ENCODE data around the gene MESP1. TPM values are rescaled to one million over a fixed set of nuclear protein-coding genes. Genes with fewer than 3 reads are reported as not detected.
"Not testable (repeated sequence)": the region's sequence is repeated elsewhere in the genome, so short reads cannot be mapped to it uniquely, and the experiment has no call there.

Gene MESP1
- total and polyA plus RNA-seq, 2 donors = 0.38 to 0.50 TPM

DNA sequence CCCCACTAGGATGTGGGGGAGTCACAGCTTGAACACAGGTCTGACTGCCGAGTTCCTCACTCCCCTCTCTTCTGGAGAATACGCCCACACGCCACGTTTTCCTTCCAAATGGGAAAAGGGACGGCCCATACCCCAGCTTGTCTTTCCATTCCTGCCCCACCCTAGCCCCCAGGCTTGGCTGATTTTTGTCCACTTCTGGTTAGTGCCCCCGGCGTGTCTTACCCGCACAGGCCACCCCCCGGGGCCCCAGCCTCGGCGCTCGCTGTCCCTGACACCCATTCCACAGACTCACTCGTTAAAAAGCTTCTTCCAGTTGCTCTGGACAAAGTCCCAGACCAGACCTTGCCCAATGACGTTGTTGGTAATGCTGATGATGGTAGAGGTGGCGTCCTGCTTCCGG, 39.6 kb upstream of the MESP1 start:
- DNase-seq (ENCODE audit: low read depth in 6 of 9, low spot score in 9 of 9) = no peak
- Histone ChIP-seq H3K4me1 (ENCODE audit: control insufficient read depth in 2 of 2, insufficient read depth in 2 of 2, low read length in 2 of 2) (no peaks in the 10 kb centered on the region), H3K4me3 (ENCODE audit: low read length in 2 of 2) (no peak overlapping the region), H3K27me3 (ENCODE audit: control insufficient read depth in 2 of 2, insufficient read depth in 1 of 2, low read length in 1 of 2) (no peaks in the 10 kb centered on the region), H3K27ac (ENCODE audit: low read depth in 1 of 2, low read length in 1 of 2) (no peak overlapping the region), H3K9me3 (ENCODE audit: control insufficient read depth in 2 of 2, insufficient read depth in 1 of 2, low read length in 1 of 2) (no peaks in the 10 kb centered on the region), H3K36me3 (ENCODE audit: control insufficient read depth in 2 of 2, insufficient read depth in 2 of 2, low read length in 1 of 2) (no peaks in the 10 kb centered on the region)
- 97% methylated on average over 16 of the region's 16 CpGs for WGBS

DNA sequence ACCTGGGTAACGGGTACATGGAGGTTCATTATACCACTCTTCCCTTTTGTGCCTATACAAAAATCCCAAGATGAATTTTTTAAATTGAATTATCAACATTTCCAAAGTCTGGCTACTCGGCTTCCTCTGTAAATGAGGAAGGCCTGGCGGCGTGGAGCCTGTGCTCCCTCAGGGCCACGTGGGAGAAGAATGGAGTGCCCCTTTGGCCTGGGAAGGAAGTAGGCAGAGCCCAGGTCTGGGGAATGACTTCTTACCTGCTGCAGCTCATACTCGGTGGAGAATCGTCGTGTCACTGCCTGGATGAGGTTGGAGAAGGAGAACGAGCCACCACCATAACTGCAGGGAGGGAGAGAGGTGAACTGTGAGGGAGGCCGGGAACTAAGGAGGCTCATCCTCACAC, 39.2 kb upstream of the MESP1 start:
- no peak overlapping the region for H3K27ac ChIP-seq (ENCODE audit: low read depth in 1 of 2, low read length in 1 of 2)
- no peaks in the 10 kb centered on the region for H3K27me3 ChIP-seq (ENCODE audit: control insufficient read depth in 2 of 2, insufficient read depth in 1 of 2, low read length in 1 of 2)
- DNase-seq (ENCODE audit: low read depth in 6 of 9, low spot score in 9 of 9) = no peak
- no peaks in the 10 kb centered on the region for H3K4me1 ChIP-seq (ENCODE audit: control insufficient read depth in 2 of 2, insufficient read depth in 2 of 2, low read length in 2 of 2)
- no peak overlapping the region for H3K4me3 ChIP-seq (ENCODE audit: low read length in 2 of 2)
- no peaks in the 10 kb centered on the region for H3K36me3 ChIP-seq (ENCODE audit: control insufficient read depth in 2 of 2, insufficient read depth in 2 of 2, low read length in 1 of 2)
- no peaks in the 10 kb centered on the region for H3K9me3 ChIP-seq (ENCODE audit: control insufficient read depth in 2 of 2, insufficient read depth in 1 of 2, low read length in 1 of 2)
- 94% methylated on average over 10 of the region's 10 CpGs for WGBS

DNA sequence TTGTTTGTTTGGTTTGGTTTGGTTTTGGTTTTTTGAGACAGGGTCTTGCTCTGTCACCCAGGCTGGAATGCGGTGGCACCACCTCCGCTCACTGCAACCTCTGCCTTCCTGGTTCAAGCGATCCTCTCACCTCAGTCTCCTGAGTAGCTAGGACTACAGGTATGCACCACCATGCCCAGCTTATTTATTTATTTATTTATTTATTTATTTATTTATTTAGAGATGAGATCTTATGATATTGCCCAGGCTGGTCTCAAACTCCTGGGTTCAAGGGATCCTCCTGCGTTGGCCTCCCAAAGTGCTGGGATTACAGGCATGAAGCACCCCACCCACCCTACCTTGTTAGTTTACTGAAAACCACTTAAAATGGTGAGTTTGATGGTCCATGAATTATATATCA, 37.5 kb upstream of the MESP1 start:
- not testable (repeated sequence) for H3K4me1 ChIP-seq (ENCODE audit: control insufficient read depth in 2 of 2, insufficient read depth in 2 of 2, low read length in 2 of 2); H3K4me3 ChIP-seq (ENCODE audit: low read length in 2 of 2); DNase-seq (ENCODE audit: low read depth in 6 of 9, low spot score in 9 of 9); H3K27me3 ChIP-seq (ENCODE audit: control insufficient read depth in 2 of 2, insufficient read depth in 1 of 2, low read length in 1 of 2); H3K36me3 ChIP-seq (ENCODE audit: control insufficient read depth in 2 of 2, insufficient read depth in 2 of 2, low read length in 1 of 2); H3K27ac ChIP-seq (ENCODE audit: low read depth in 1 of 2, low read length in 1 of 2); H3K9me3 ChIP-seq (ENCODE audit: control insufficient read depth in 2 of 2, insufficient read depth in 1 of 2, low read length in 1 of 2)
- 97% methylated on average over 4 of the region's 4 CpGs for WGBS

DNA sequence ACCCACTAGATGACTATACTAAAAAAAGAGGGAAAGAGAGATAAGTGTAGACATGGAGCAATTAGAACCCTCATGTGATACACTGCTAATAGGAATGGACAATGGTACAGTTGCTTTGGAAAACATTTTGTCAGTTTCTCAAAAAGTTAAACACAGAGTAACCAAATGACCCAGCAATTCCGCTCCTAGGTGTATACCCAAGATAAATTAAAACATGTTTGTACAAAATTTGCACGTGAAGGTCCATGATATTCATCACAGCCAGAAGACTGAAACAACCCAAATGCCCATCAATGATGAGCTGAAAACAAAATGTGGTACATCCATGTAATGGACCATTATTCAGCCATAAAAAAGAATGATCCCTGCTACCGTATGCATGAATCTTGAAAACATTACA, 36.9 kb upstream of the MESP1 start:
- Histone ChIP-seq H3K4me1 (ENCODE audit: control insufficient read depth in 2 of 2, insufficient read depth in 2 of 2, low read length in 2 of 2) (no peaks in the 10 kb centered on the region), H3K27me3 (ENCODE audit: control insufficient read depth in 2 of 2, insufficient read depth in 1 of 2, low read length in 1 of 2) (no peaks in the 10 kb centered on the region), H3K9me3 (ENCODE audit: control insufficient read depth in 2 of 2, insufficient read depth in 1 of 2, low read length in 1 of 2) (no peaks in the 10 kb centered on the region), H3K27ac (ENCODE audit: low read depth in 1 of 2, low read length in 1 of 2) (no peak overlapping the region), H3K4me3 (ENCODE audit: low read length in 2 of 2) (no peak overlapping the region), H3K36me3 (ENCODE audit: control insufficient read depth in 2 of 2, insufficient read depth in 2 of 2, low read length in 1 of 2) (no peaks in the 10 kb centered on the region)
- no peak for DNase-seq (ENCODE audit: low read depth in 6 of 9, low spot score in 9 of 9)
- 97% methylated on average over 3 of the region's 3 CpGs for WGBS

DNA sequence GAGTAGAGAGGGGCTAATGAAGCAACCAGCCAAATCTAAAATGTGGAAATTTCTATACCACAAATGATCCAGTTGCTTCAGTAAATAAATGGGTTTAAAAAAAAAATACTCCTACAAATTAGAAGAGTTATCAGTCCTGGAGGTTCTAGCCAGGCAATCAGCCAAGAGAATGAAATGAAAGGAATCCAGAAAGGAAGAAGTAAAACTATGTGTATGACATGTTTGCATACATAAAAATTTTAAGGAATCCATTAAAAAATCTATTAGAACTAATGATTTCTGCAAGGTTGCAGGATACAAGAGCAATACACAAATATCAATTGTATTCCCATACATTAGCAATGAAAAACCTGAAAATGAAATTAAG, 34.7 kb upstream of the MESP1 start:
- no peaks in the 10 kb centered on the region for H3K36me3 ChIP-seq (ENCODE audit: control insufficient read depth in 2 of 2, insufficient read depth in 2 of 2, low read length in 1 of 2)
- H3K27me3 ChIP-seq (ENCODE audit: control insufficient read depth in 2 of 2, insufficient read depth in 1 of 2, low read length in 1 of 2) = peaks cover 0 to 2% of the 10 kb centered on the region in 2 donors
- DNase-seq (ENCODE audit: low read depth in 6 of 9, low spot score in 9 of 9) = no peak
- H3K27ac ChIP-seq (ENCODE audit: low read depth in 1 of 2, low read length in 1 of 2) = no peak overlapping the region
- no peak overlapping the region for H3K4me3 ChIP-seq (ENCODE audit: low read length in 2 of 2)
- no peaks in the 10 kb centered on the region for H3K9me3 ChIP-seq (ENCODE audit: control insufficient read depth in 2 of 2, insufficient read depth in 1 of 2, low read length in 1 of 2)
- H3K4me1 ChIP-seq (ENCODE audit: control insufficient read depth in 2 of 2, insufficient read depth in 2 of 2, low read length in 2 of 2) = peaks cover 0 to 3% of the 10 kb centered on the region in 2 donors

DNA sequence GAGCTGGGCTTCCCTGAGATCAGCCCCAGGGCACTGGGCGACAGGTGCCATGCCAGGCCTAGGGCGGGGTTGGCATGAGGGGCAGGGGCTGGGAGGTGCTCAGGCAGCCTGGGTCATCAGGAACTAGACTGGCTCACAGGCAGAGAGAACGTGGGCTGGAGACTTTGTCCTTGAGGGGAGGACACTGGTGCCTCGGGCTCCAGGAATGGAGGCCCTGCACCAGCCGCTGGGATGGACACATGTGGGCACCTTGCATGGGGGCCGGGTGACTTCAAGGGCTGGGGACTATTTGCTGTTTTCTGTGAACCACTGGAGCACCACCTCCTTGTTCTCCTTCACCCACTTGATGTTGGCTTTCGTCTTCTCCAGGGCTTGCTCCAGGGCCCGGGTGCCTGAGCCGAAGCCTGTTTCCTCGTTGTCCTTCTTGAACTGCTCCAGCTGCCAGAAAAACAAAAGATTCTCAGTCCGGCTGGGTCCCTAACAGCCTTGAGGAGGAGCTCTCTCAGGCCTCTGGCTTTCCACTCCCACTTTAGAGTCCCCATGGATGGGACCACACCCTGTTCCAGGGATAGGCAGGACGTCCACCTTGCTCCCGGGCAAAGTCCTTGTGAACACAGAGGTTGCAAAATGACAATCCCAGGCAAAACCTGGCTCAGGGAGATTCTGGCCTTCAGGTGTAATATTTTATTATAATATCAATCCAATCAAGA, 34.2 kb upstream of the MESP1 start:
- no peak overlapping the region for H3K27ac ChIP-seq (ENCODE audit: low read depth in 1 of 2, low read length in 1 of 2)
- DNase-seq (ENCODE audit: low read depth in 6 of 9, low spot score in 9 of 9) = no peak

DNA sequence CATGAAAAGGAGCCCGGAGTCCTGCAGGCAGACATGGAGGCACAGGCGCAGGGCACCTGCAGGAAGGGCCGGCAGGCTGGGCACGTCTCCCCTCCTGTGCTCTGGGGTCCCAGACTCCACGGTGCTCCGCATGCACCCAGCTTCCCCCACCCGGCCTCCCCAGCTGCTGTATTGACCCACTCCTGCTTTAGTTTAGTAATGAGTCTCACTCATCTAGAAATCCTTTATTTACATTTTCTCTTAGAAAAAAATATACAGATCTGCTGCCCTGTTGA, 33.6 kb upstream of the MESP1 start:
- WGBS = 96% methylated on average over 7 of the region's 7 CpGs
- peaks cover 0 to 3% of the 10 kb centered on the region in 2 donors for H3K4me1 ChIP-seq (ENCODE audit: control insufficient read depth in 2 of 2, insufficient read depth in 2 of 2, low read length in 2 of 2)
- no peak overlapping the region for H3K27ac ChIP-seq (ENCODE audit: low read depth in 1 of 2, low read length in 1 of 2)
- no peaks in the 10 kb centered on the region for H3K9me3 ChIP-seq (ENCODE audit: control insufficient read depth in 2 of 2, insufficient read depth in 1 of 2, low read length in 1 of 2)
- H3K4me3 ChIP-seq (ENCODE audit: low read length in 2 of 2) = no peak overlapping the region
- DNase-seq (ENCODE audit: low read depth in 6 of 9, low spot score in 9 of 9) = no peak
- H3K27me3 ChIP-seq (ENCODE audit: control insufficient read depth in 2 of 2, insufficient read depth in 1 of 2, low read length in 1 of 2) = peaks cover 0 to 4% of the 10 kb centered on the region in 2 donors
- H3K36me3 ChIP-seq (ENCODE audit: control insufficient read depth in 2 of 2, insufficient read depth in 2 of 2, low read length in 1 of 2) = no peaks in the 10 kb centered on the region

More for the DNA sequence above, 34.2 kb upstream of the MESP1 start:
- Histone ChIP-seq H3K27me3 (ENCODE audit: control insufficient read depth in 2 of 2, insufficient read depth in 1 of 2, low read length in 1 of 2) (peaks cover 0 to 4% of the 10 kb centered on the region in 2 donors), H3K9me3 (ENCODE audit: control insufficient read depth in 2 of 2, insufficient read depth in 1 of 2, low read length in 1 of 2) (no peaks in the 10 kb centered on the region), H3K4me1 (ENCODE audit: control insufficient read depth in 2 of 2, insufficient read depth in 2 of 2, low read length in 2 of 2) (peaks cover 0 to 3% of the 10 kb centered on the region in 2 donors), H3K36me3 (ENCODE audit: control insufficient read depth in 2 of 2, insufficient read depth in 2 of 2, low read length in 1 of 2) (no peaks in the 10 kb centered on the region), H3K4me3 (ENCODE audit: low read length in 2 of 2) (no peak overlapping the region)
- WGBS = 97% methylated on average over 13 of the region's 13 CpGs

DNA sequence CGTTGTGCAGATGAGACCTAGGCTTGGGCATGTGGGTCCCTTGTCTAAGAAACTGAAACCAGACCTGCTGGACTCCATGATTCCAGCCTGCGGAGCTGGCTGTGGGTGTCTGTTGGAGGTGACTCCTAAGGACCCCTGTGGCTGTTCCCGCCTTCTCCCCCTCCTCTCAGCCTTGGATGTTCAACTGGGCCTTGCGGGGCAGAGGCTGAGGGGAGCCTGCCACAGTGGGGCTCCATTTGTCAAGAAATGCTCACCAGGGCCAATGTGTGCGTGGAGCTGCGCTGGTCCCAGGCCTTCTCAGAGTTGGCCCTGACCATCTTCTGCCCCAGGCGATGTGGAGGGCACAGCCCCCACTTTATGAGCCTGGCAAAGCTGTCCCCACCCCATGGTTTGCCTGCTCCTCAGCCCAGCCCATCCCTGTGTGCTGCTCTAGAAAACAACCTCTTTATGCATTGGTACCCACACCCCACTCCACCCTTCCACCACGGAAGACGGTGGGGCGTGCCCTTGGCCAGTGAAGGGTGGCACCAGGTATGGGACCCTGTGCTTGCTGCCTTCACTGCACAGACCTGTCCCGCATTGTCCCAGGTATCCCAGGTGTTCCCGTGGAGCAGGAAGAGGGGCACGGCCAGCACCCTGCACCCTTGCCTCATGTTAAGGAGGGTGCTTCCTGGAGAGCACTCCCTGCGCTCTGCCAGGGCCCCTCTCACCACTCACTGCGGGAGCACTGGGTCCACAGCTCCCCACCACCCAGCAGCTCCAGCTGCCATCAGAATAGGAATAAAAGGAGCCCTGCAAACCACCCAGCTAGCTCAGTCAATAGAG, 33.0 kb upstream of the MESP1 start:
- Histone ChIP-seq H3K27me3 (ENCODE audit: control insufficient read depth in 2 of 2, insufficient read depth in 1 of 2, low read length in 1 of 2) (peaks cover 0 to 4% of the 10 kb centered on the region in 2 donors), H3K36me3 (ENCODE audit: control insufficient read depth in 2 of 2, insufficient read depth in 2 of 2, low read length in 1 of 2) (no peaks in the 10 kb centered on the region), H3K4me1 (ENCODE audit: control insufficient read depth in 2 of 2, insufficient read depth in 2 of 2, low read length in 2 of 2) (peaks cover 0 to 3% of the 10 kb centered on the region in 2 donors), H3K4me3 (ENCODE audit: low read length in 2 of 2) (no peak overlapping the region), H3K9me3 (ENCODE audit: control insufficient read depth in 2 of 2, insufficient read depth in 1 of 2, low read length in 1 of 2) (no peaks in the 10 kb centered on the region), H3K27ac (ENCODE audit: low read depth in 1 of 2, low read length in 1 of 2) (no peak overlapping the region)
- 95% methylated on average over 15 of the region's 15 CpGs for WGBS
- DNase-seq (ENCODE audit: low read depth in 6 of 9, low spot score in 9 of 9) = no peak

DNA sequence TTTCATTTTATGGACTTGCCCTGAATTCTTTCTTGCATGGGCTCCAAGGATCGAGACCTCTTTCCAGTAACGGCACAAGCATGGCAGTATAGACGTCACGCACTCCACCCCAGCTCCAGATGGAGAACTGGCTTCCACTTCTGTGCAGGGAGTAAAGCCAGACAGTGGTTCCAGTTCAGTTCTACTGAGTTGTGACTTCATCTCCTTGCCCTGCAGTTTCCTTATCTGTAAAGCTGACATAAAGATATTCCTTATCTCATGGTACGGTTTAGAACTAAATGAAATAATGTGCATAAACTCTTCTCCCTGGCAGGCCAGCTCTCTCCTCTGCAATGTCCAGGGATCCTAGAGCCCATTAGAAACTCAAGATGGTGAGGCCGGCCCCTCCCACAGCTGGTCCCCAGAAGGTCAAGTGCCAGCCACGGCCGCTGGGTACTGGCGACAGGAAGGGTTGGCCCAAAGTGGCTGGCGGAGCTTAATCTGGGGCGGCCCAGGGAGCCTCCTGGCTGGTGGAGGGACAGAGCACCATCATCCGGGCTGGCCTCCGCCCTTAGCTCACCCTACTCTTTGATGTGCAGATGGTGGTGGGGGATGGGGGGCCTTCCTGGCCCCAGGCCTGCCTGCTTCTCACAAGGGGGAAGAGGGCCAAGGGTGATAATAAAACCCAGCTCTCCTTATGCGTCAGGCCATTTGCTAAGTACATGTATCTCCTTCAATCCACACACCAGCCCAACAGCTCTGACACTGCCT, 32.2 kb upstream of the MESP1 start:
- 95% methylated on average over 14 of the region's 14 CpGs for WGBS
- no peak for DNase-seq (ENCODE audit: low read depth in 6 of 9, low spot score in 9 of 9)
- Histone ChIP-seq H3K36me3 (ENCODE audit: control insufficient read depth in 2 of 2, insufficient read depth in 2 of 2, low read length in 1 of 2) (no peaks in the 10 kb centered on the region), H3K4me1 (ENCODE audit: control insufficient read depth in 2 of 2, insufficient read depth in 2 of 2, low read length in 2 of 2) (peaks cover 0 to 3% of the 10 kb centered on the region in 2 donors), H3K27ac (ENCODE audit: low read depth in 1 of 2, low read length in 1 of 2) (no peak overlapping the region), H3K9me3 (ENCODE audit: control insufficient read depth in 2 of 2, insufficient read depth in 1 of 2, low read length in 1 of 2) (no peaks in the 10 kb centered on the region), H3K27me3 (ENCODE audit: control insufficient read depth in 2 of 2, insufficient read depth in 1 of 2, low read length in 1 of 2) (peaks cover 0 to 10% of the 10 kb centered on the region in 2 donors), H3K4me3 (ENCODE audit: low read length in 2 of 2) (no peak overlapping the region)
